ENCODE data around the gene OPCML. TPM values are rescaled to one million over a fixed set of nuclear protein-coding genes. Genes with fewer than 3 reads are reported as not detected.

Gene OPCML
- total RNA-seq, 1 experiment from 2014 or later, result not detected

DNA sequence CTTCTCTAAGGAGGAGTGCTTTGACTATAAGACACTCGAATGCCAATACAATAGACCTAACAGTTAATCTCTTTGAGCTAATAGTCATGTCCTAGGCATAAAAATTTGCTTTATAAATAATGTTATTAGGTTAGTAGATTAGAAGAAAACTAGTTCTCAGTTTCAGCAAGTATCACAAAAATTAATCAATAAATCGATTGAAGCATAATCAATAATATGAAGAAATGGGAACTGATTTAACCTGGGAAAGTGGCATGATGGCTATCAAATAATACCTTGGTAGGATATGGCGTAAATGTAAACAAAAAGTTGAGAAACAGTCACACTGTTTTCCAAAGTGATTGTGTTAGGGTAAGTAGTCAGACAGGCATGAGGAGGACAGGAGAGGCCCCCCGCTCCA lies 676.3 kb downstream of the OPCML start:
- H3K4me1 ChIP-seq (replicated peaks; ENCODE audit: insufficient read depth), result no peaks in the 10 kb centered on the region
- no TSS peak for BruUV-seq (replicated peaks)
- no peak overlapping the region for H3K4me2 ChIP-seq
- H3K36me3 ChIP-seq (ENCODE audit: low read depth), result no peaks in the 10 kb centered on the region
- intact Hi-C loops (cut with micrococcal nuclease; ENCODE audit: unreplicated experiment), result no loop called here
- ChIA-PET CTCF (no interaction called here), POLR2A (ENCODE audit: unreplicated experiment) (no interaction called here)
- no peak overlapping the region for H3K27ac ChIP-seq
- peaks cover 48% of the 10 kb centered on the region for H3K27me3 ChIP-seq (ENCODE audit: insufficient read depth, low read depth)
- no peaks in the 10 kb centered on the region for H3K9me3 ChIP-seq (ENCODE audit: insufficient read depth, low read depth)
- DNase-seq, result no peak
- no peaks in the 10 kb centered on the region for H3K9me2 ChIP-seq (ENCODE audit: insufficient read depth)
- TF ChIP-seq EZH2 (IDR thresholded peaks at IDR 0.05; ENCODE audit: low read depth), result no peak
- TF ChIP-seq, protein P1, sequence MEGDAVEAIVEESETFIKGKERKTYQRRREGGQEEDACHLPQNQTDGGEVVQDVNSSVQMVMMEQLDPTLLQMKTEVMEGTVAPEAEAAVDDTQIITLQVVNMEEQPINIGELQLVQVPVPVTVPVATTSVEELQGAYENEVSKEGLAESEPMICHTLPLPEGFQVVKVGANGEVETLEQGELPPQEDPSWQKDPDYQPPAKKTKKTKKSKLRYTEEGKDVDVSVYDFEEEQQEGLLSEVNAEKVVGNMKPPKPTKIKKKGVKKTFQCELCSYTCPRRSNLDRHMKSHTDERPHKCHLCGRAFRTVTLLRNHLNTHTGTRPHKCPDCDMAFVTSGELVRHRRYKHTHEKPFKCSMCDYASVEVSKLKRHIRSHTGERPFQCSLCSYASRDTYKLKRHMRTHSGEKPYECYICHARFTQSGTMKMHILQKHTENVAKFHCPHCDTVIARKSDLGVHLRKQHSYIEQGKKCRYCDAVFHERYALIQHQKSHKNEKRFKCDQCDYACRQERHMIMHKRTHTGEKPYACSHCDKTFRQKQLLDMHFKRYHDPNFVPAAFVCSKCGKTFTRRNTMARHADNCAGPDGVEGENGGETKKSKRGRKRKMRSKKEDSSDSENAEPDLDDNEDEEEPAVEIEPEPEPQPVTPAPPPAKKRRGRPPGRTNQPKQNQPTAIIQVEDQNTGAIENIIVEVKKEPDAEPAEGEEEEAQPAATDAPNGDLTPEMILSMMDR (conservative IDR thresholded peaks at IDR 0.05), result no peak
- no peak overlapping the region for H3K4me3 ChIP-seq
- no peaks in the 10 kb centered on the region for H4K20me1 ChIP-seq (ENCODE audit: insufficient read depth)
- no peaks in the 10 kb centered on the region for H3F3A ChIP-seq (ENCODE audit: insufficient read depth, low read depth)
- no peak overlapping the region for H2AFZ ChIP-seq
- H3K79me2 ChIP-seq (ENCODE audit: low read depth), result no peaks in the 10 kb centered on the region

DNA sequence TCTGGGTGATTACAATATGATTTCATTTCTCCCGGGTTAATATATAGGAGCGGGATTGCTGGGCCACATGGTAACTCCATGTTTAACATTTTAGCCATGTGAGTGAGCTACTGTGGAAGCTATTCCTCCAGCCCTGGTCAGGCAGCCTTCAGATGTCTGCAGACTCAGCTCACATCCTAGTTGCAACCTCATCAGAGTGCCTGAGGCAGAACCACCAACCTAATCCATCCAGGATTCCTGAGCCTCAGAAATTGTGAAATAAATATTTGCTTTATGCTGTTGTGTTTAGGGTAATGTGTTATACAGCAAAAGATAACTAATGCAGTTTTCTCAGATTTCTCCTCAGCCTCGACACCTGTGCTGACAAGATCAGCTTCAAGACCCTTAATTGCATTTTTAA lies 676.8 kb downstream of the OPCML start:
- ChIA-PET CTCF (no interaction called here), POLR2A (ENCODE audit: unreplicated experiment) (no interaction called here)
- no peak overlapping the region for H3K4me3 ChIP-seq
- H2AFZ ChIP-seq, result no peak overlapping the region
- H3K36me3 ChIP-seq (ENCODE audit: low read depth), result no peaks in the 10 kb centered on the region
- no peaks in the 10 kb centered on the region for H4K20me1 ChIP-seq (ENCODE audit: insufficient read depth)
- H3K4me1 ChIP-seq (replicated peaks; ENCODE audit: insufficient read depth), result no peaks in the 10 kb centered on the region
- H3K27ac ChIP-seq, result no peak overlapping the region
- H3K9me3 ChIP-seq (ENCODE audit: insufficient read depth, low read depth), result no peaks in the 10 kb centered on the region
- TF ChIP-seq EZH2 (IDR thresholded peaks at IDR 0.05; ENCODE audit: low read depth), result no peak
- TF ChIP-seq, protein P1 (conservative IDR thresholded peaks at IDR 0.05), result no peak
- H3F3A ChIP-seq (ENCODE audit: insufficient read depth, low read depth), result no peaks in the 10 kb centered on the region
- no peaks in the 10 kb centered on the region for H3K9me2 ChIP-seq (ENCODE audit: insufficient read depth)
- H3K4me2 ChIP-seq, result no peak overlapping the region
- intact Hi-C loops (cut with micrococcal nuclease; ENCODE audit: unreplicated experiment), result no loop called here
- no peak for DNase-seq
- H3K79me2 ChIP-seq (ENCODE audit: low read depth), result no peaks in the 10 kb centered on the region
- H3K27me3 ChIP-seq (ENCODE audit: insufficient read depth, low read depth), result peaks cover 43% of the 10 kb centered on the region
- BruUV-seq (replicated peaks), result no TSS peak

DNA sequence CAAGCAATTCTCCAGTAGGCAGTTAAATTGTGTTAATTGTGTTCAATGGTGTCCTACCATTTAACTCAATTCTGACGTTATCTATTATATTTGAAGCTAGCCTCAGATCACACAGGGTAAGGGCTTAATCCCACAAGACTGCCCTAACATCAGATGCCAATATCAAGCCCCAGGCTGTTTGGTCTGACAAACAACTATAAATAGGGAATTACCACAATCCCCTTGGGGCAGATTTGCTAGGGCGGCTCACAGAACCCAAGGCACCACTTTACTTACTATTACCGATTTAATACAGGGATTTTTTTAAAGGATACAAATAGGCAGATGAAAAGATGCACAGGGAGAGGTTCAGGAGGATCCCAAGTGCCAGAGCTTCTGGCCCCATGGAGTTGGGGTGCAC lies 678.4 kb downstream of the OPCML start:
- Histone ChIP-seq H3K36me3 (ENCODE audit: low read depth) (no peaks in the 10 kb centered on the region), H4K20me1 (ENCODE audit: insufficient read depth) (no peaks in the 10 kb centered on the region), H3K4me1 (replicated peaks; ENCODE audit: insufficient read depth) (no peaks in the 10 kb centered on the region), H3K9me3 (ENCODE audit: insufficient read depth, low read depth) (no peaks in the 10 kb centered on the region), H3K79me2 (ENCODE audit: low read depth) (no peaks in the 10 kb centered on the region), H3K27ac (no peak overlapping the region), H3K4me2 (no peak overlapping the region), H2AFZ (no peak overlapping the region), H3F3A (ENCODE audit: insufficient read depth, low read depth) (no peaks in the 10 kb centered on the region), H3K27me3 (ENCODE audit: insufficient read depth, low read depth) (peaks cover 27% of the 10 kb centered on the region), H3K4me3 (no peak overlapping the region), H3K9me2 (ENCODE audit: insufficient read depth) (no peaks in the 10 kb centered on the region)
- CTCF ChIA-PET, result no interaction called here
- intact Hi-C loops (cut with micrococcal nuclease; ENCODE audit: unreplicated experiment), result no loop called here
- BruUV-seq (replicated peaks), result no TSS peak
- TF ChIP-seq, protein P1 (conservative IDR thresholded peaks at IDR 0.05), result no peak
- TF ChIP-seq EZH2 (IDR thresholded peaks at IDR 0.05; ENCODE audit: low read depth), result no peak
- no peak for DNase-seq
- POLR2A ChIA-PET (ENCODE audit: unreplicated experiment), result no interaction called here

All from PC-9 (cell line).